Activated CD8-positive, alpha-beta memory T cell treated with anti-CD3 and anti-CD28 coated beads for 48 hours (primary cell): ENCODE measurements around the gene NAE1.
"Not testable (repeated sequence)": the region's sequence is repeated elsewhere in the genome, so short reads cannot be mapped to it uniquely, and the experiment has no call there.

Experiments
- DNase-seq, 3 experiments: peaks; one replicate each; pipeline ENCODE4 v3.0.0-alpha.2; 2020; ENCODE audit warnings: low read depth in 2 of 3, low spot score in 2 of 3

Gene NAE1

GRCh38 chr16:66809765-66810164, 21.0 kb downstream of the NAE1 start:
- no peak for DNase-seq

- no peak for DNase-seq
These were observed 28.6 kb downstream of the NAE1 start for GRCh38 chr16:66802159-66802558.

- no peak for DNase-seq
These were observed 29.3 kb downstream of the NAE1 start, which contains the start of gene TERB1 for GRCh38 chr16:66801320-66802105. Gene TERB1 (minus strand): TSS chr16:66801584. CDS start chr16:66796798, 4,786 bp downstream.

GRCh38 chr16:66800856-66801255, 29.9 kb downstream of the NAE1 start:
- DNase-seq: no peak

- no peak for DNase-seq
These were observed 32.6 kb downstream of the NAE1 start for GRCh38 chr16:66798161-66798560.

GRCh38 chr16:66793984-66794383, 36.8 kb downstream of the NAE1 start:
- not testable (repeated sequence) for DNase-seq

GRCh38 chr16:66790130-66790733, 40.5 kb downstream of the NAE1 start:
- no peak for DNase-seq

GRCh38 chr16:66787427-66787826, 43.3 kb downstream of the NAE1 start:
- DNase-seq: no peak

GRCh38 chr16:66786551-66786950, 44.2 kb downstream of the NAE1 start:
- no peak for DNase-seq

- no peak for DNase-seq
These were observed 54.3 kb downstream of the NAE1 start for GRCh38 chr16:66776457-66776856.

GRCh38 chr16:66774981-66775380, 55.8 kb downstream of the NAE1 start:
- DNase-seq: no peak

GRCh38 chr16:66758086-66758485, 72.7 kb downstream of the NAE1 start:
- no peak for DNase-seq

- no peak for DNase-seq
These were observed 76.0 kb downstream of the NAE1 start for GRCh38 chr16:66754819-66755218.

GRCh38 chr16:66754211-66754610, 76.6 kb downstream of the NAE1 start:
- no peak for DNase-seq

GRCh38 chr16:66752958-66753357, 77.8 kb downstream of the NAE1 start:
- no peak for DNase-seq
